ENCODE results near the gene OCA2.

OCA2 gene

GRCh38 chr15:27826902-27827714 is 272.0 kb downstream of the OCA2 start:
- no peak for DNase-seq (ENCODE audit: low spot score)
- TF ChIP-seq, protein P1, sequence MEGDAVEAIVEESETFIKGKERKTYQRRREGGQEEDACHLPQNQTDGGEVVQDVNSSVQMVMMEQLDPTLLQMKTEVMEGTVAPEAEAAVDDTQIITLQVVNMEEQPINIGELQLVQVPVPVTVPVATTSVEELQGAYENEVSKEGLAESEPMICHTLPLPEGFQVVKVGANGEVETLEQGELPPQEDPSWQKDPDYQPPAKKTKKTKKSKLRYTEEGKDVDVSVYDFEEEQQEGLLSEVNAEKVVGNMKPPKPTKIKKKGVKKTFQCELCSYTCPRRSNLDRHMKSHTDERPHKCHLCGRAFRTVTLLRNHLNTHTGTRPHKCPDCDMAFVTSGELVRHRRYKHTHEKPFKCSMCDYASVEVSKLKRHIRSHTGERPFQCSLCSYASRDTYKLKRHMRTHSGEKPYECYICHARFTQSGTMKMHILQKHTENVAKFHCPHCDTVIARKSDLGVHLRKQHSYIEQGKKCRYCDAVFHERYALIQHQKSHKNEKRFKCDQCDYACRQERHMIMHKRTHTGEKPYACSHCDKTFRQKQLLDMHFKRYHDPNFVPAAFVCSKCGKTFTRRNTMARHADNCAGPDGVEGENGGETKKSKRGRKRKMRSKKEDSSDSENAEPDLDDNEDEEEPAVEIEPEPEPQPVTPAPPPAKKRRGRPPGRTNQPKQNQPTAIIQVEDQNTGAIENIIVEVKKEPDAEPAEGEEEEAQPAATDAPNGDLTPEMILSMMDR (IDR thresholded peaks at IDR 0.05; ENCODE audit: extremely low read depth, missing control alignments), result no peak

DNA sequence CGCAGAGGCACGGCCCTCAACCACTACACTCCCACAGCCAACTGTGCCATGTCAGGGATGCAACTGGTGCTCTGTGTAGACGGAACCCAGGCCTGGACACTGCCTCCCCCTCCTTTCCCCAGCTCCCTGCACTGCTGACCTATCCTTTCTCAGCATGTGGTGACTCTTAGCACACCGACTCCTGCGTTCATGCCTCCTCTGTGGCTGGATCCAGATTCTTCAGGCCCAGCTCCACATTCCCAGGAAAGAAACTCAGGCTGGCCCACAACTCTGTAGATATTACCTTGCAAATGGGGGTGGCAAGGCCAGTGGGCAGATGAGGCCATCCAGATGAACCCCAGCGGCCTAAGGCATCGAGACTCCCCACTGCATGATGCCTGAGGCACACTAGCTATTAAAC is 272.7 kb downstream of the OCA2 start:
- no peak for DNase-seq (ENCODE audit: low spot score)
- TF ChIP-seq, protein P1 (IDR thresholded peaks at IDR 0.05; ENCODE audit: extremely low read depth, missing control alignments), result no peak

- DNase-seq (ENCODE audit: low spot score), result no peak
- TF ChIP-seq, protein P1 (IDR thresholded peaks at IDR 0.05; ENCODE audit: extremely low read depth, missing control alignments), result no peak
Measured at GRCh38 chr15:27824841-27825422, 274.2 kb downstream of the OCA2 start.

DNA sequence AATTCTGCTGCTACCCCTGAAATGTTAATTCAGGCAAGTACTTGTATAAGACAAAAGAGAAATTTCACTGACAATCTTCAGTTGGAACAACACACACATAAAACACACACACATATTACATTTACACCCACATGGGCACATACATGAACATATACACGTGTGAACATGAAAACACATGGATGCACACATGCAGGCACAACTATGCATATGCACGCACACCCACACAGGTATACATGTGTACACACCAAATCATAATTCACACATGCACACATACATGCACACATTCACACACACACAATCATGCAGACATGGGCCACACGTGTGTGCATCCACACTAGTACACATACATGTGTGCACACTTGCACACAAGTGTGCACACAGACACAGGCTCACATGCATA is 277.8 kb downstream of the OCA2 start:
- no peak for DNase-seq (ENCODE audit: low spot score)
- TF ChIP-seq, protein P1 (IDR thresholded peaks at IDR 0.05; ENCODE audit: extremely low read depth, missing control alignments), result no peak

- TF ChIP-seq, protein P1 (IDR thresholded peaks at IDR 0.05; ENCODE audit: extremely low read depth, missing control alignments), result no peak
Measured at GRCh38 chr15:27820722-27821121, 278.4 kb downstream of the OCA2 start.

GRCh38 chr15:27820232-27820631 is 278.9 kb downstream of the OCA2 start:
- DNase-seq (ENCODE audit: low spot score), result no peak
- TF ChIP-seq, protein P1 (IDR thresholded peaks at IDR 0.05; ENCODE audit: extremely low read depth, missing control alignments), result no peak

More at GRCh38 chr15:27820722-27821121, 278.4 kb downstream of the OCA2 start:
- DNase-seq (ENCODE audit: low spot score), result no peak

GRCh38 chr15:27817258-27817657 is 281.9 kb downstream of the OCA2 start:
- TF ChIP-seq, protein P1 (IDR thresholded peaks at IDR 0.05; ENCODE audit: extremely low read depth, missing control alignments), result no peak
- no peak for DNase-seq (ENCODE audit: low spot score)

Data from GM20000 (cell line).